Eye (tissue), 1 donor: ENCODE data around the gene SPATA24.
"Not testable (repeated sequence)": the region's sequence is repeated elsewhere in the genome, so short reads cannot be mapped to it uniquely, and the experiment has no call there.

ENCODE experiments used
- DNase-seq: peaks from one replicate; pipeline ENCODE4 v3.0.0-alpha.2; 2015

SPATA24 gene

GRCh38 chr5:139415869-139416268 lies 12.0 kb upstream of the SPATA24 start:
- no peak for DNase-seq

- no peak for DNase-seq
These were observed 11.5 kb upstream of the SPATA24 start for GRCh38 chr5:139415221-139415861.

GRCh38 chr5:139414581-139415130 lies 10.8 kb upstream of the SPATA24 start:
- DNase-seq = peak; percentile 41

- DNase-seq = no peak
These were observed 10.1 kb upstream of the SPATA24 start for GRCh38 chr5:139413963-139414362.

GRCh38 chr5:139413153-139413552 lies 9.3 kb upstream of the SPATA24 start:
- no peak for DNase-seq

- no peak for DNase-seq
These were observed 7.3 kb upstream of the SPATA24 start for GRCh38 chr5:139410993-139411828.

- DNase-seq = no peak
These were observed 6.5 kb upstream of the SPATA24 start for GRCh38 chr5:139410121-139410992.

GRCh38 chr5:139409116-139409515 lies 5.2 kb upstream of the SPATA24 start:
- not testable (repeated sequence) for DNase-seq

GRCh38 chr5:139408191-139408590 lies 4.3 kb upstream of the SPATA24 start:
- DNase-seq = no peak

GRCh38 chr5:139407517-139407916 lies 3.6 kb upstream of the SPATA24 start:
- no peak for DNase-seq

- no peak for DNase-seq
These were observed 3.1 kb upstream of the SPATA24 start for GRCh38 chr5:139406963-139407362.

- DNase-seq = no peak
These were observed 573 bp upstream of the SPATA24 start for GRCh38 chr5:139404484-139404840.

GRCh38 chr5:139403418-139403786 lies 487 bp downstream of the SPATA24 start:
- DNase-seq = no peak

GRCh38 chr5:139402561-139403158 lies 1.2 kb downstream of the SPATA24 start:
- no peak for DNase-seq

GRCh38 chr5:139401546-139401945 lies 2.3 kb downstream of the SPATA24 start:
- no peak for DNase-seq

GRCh38 chr5:139399501-139400121 lies 4.3 kb downstream of the SPATA24 start:
- no peak for DNase-seq

- no peak for DNase-seq
These were observed 6.0 kb downstream of the SPATA24 start for GRCh38 chr5:139397921-139398320.

GRCh38 chr5:139396691-139397090 lies 7.2 kb downstream of the SPATA24 start:
- DNase-seq = no peak

GRCh38 chr5:139395844-139396640 lies 7.8 kb downstream of the SPATA24 start:
- no peak for DNase-seq

GRCh38 chr5:139394654-139395566 lies 9.0 kb downstream of the SPATA24 start, which contains the start of gene PROB1:
TSS of gene PROB1 (minus strand) at chr5:139395104. CDS start at chr5:139395081, 23 bp downstream.
- DNase-seq = peak; percentile 39
